Measurements from ENCODE around the gene ATP10B.

Gene ATP10B

GRCh38 chr5:160799184-160799583 is 52.8 kb downstream of the ATP10B start:
- Histone ChIP-seq H3K9me3 (ENCODE audit: insufficient read depth, low read length, severe bottlenecking) (no peaks in the 10 kb centered on the region), H3K4me3 (ENCODE audit: low read depth in 1 of 2, low read length in 2 of 2) (no peak overlapping the region), H2AFZ (ENCODE audit: low read depth, low read length) (no peak overlapping the region), H3K79me2 (ENCODE audit: insufficient read depth, low read length) (no peaks in the 10 kb centered on the region), H3K27me3 (ENCODE audit: insufficient read depth, low read length, poor library complexity) (no peaks in the 10 kb centered on the region), H3K36me3 (ENCODE audit: insufficient read depth, low read length) (no peaks in the 10 kb centered on the region), H3K4me1 (ENCODE audit: insufficient read depth, low read length) (no peaks in the 10 kb centered on the region), H4K20me1 (ENCODE audit: insufficient read depth, low read length) (no peaks in the 10 kb centered on the region), H3K9ac (ENCODE audit: low read depth, low read length) (no peak overlapping the region), H3K27ac (ENCODE audit: low read length) (no peak overlapping the region), H3K4me2 (ENCODE audit: insufficient read depth, low read length) (no peak overlapping the region)
- TF ChIP-seq CTCF (IDR thresholded peaks at IDR 0.05; ENCODE audit: borderline replicate concordance, extremely low read depth, low read length, poor library complexity, severe bottlenecking), result no peak
- no peak for TF ChIP-seq EZH2 (IDR thresholded peaks at IDR 0.05; ENCODE audit: borderline replicate concordance, low read depth, low read length, severe bottlenecking)
- DNase-seq (no peak), ATAC-seq (ENCODE audit: insufficient read depth, low read depth) (no peak)

DNA sequence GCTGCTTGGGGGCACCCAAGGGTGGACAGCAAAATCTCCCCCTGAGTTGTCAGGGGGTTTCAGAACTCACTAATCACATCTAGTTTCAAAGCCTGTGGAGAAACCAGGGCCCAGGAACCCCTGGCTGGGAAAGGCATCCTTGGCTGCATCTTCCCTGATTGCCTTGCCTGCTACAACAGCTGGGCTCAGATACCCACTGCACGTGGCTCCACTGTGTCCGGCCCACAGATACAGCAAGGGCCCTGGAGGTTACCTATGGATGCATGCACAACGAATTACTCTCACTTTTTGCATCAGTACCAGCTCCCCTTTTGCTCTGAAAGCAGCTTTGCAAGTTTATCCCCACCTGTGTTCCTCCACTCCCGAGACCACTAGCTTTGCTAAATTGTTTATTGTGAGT is 55.0 kb downstream of the ATP10B start:
- Histone ChIP-seq H3K9me3 (ENCODE audit: insufficient read depth, low read length, severe bottlenecking) (no peaks in the 10 kb centered on the region), H4K20me1 (ENCODE audit: insufficient read depth, low read length) (no peaks in the 10 kb centered on the region), H3K4me3 (ENCODE audit: low read depth in 1 of 2, low read length in 2 of 2) (no peak overlapping the region), H3K27ac (ENCODE audit: low read length) (no peak overlapping the region), H3K9ac (ENCODE audit: low read depth, low read length) (no peak overlapping the region), H3K4me2 (ENCODE audit: insufficient read depth, low read length) (no peak overlapping the region), H2AFZ (ENCODE audit: low read depth, low read length) (no peak overlapping the region), H3K36me3 (ENCODE audit: insufficient read depth, low read length) (no peaks in the 10 kb centered on the region), H3K79me2 (ENCODE audit: insufficient read depth, low read length) (no peaks in the 10 kb centered on the region), H3K27me3 (ENCODE audit: insufficient read depth, low read length, poor library complexity) (no peaks in the 10 kb centered on the region), H3K4me1 (ENCODE audit: insufficient read depth, low read length) (peaks cover 9% of the 10 kb centered on the region)
- TF ChIP-seq EZH2 (IDR thresholded peaks at IDR 0.05; ENCODE audit: borderline replicate concordance, low read depth, low read length, severe bottlenecking), result no peak
- no peak for TF ChIP-seq CTCF (IDR thresholded peaks at IDR 0.05; ENCODE audit: borderline replicate concordance, extremely low read depth, low read length, poor library complexity, severe bottlenecking)
- ATAC-seq (ENCODE audit: insufficient read depth, low read depth), result no peak
- no peak for DNase-seq

DNA sequence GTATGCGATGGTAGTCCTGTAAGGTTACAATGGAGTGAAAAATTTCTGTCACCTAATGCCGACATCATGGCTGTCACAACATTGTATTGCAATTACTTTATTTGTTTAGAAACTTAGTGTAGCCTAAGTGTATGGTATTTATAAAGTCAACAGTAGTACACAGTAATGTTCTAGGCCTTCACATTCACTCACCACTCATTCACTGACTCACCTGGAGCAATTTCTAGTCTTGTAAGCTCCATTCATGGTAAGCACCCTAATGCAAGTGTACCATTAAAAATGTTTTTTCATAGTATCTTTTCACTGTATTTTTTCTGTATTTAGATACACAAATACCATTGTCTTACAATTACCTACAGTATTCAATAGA is 58.5 kb downstream of the ATP10B start:
- H3K9me3 ChIP-seq (ENCODE audit: insufficient read depth, low read length, severe bottlenecking), result no peaks in the 10 kb centered on the region
- peaks cover 14% of the 10 kb centered on the region for H3K4me1 ChIP-seq (ENCODE audit: insufficient read depth, low read length)
- H4K20me1 ChIP-seq (ENCODE audit: insufficient read depth, low read length), result no peaks in the 10 kb centered on the region
- no peaks in the 10 kb centered on the region for H3K79me2 ChIP-seq (ENCODE audit: insufficient read depth, low read length)
- no peaks in the 10 kb centered on the region for H3K27me3 ChIP-seq (ENCODE audit: insufficient read depth, low read length, poor library complexity)
- no peak for DNase-seq
- TF ChIP-seq CTCF (IDR thresholded peaks at IDR 0.05; ENCODE audit: borderline replicate concordance, extremely low read depth, low read length, poor library complexity, severe bottlenecking) (no peak), EZH2 (IDR thresholded peaks at IDR 0.05; ENCODE audit: borderline replicate concordance, low read depth, low read length, severe bottlenecking) (no peak)
- H3K4me3 ChIP-seq (ENCODE audit: low read depth in 1 of 2, low read length in 2 of 2), result no peak overlapping the region
- no peak overlapping the region for H3K9ac ChIP-seq (ENCODE audit: low read depth, low read length)
- no peak overlapping the region for H3K4me2 ChIP-seq (ENCODE audit: insufficient read depth, low read length)
- no peak overlapping the region for H3K27ac ChIP-seq (ENCODE audit: low read length)
- no peak for ATAC-seq (ENCODE audit: insufficient read depth, low read depth)
- H3K36me3 ChIP-seq (ENCODE audit: insufficient read depth, low read length), result no peaks in the 10 kb centered on the region
- no peak overlapping the region for H2AFZ ChIP-seq (ENCODE audit: low read depth, low read length)

All from DND-41 (cell line).